Astrocyte (in vitro differentiated cells and primary cell): ENCODE measurements around the gene TMEM132E.

Experiments
- CTCF ChIP-seq: IDR thresholded peaks from 2 replicates; pipeline ENCODE4 v1.5.1; 2011; ENCODE audit warnings: low read depth, mild to moderate bottlenecking, inconsistent platforms, low read length, moderate library complexity; ENCODE audit not compliant: insufficient read depth
- EZH2 ChIP-seq: IDR thresholded peaks from 2 replicates; pipeline ENCODE4 v1.6.1; 2012; ENCODE audit warnings: mild to moderate bottlenecking, low read length, inconsistent platforms; ENCODE audit not compliant: insufficient read depth

GRCh38 chr17:34565713-34566112 lies 13.7 kb upstream of the TMEM132E start:
- TF ChIP-seq CTCF (no peak), EZH2 (no peak)
